Esophagus mucosa (tissue), 1 donor: ENCODE data around the gene MOAP1. TPM values are rescaled to one million over a fixed set of nuclear protein-coding genes. Genes with fewer than 3 reads are reported as not detected.
"Not testable (repeated sequence)": the region's sequence is repeated elsewhere in the genome, so short reads cannot be mapped to it uniquely, and the experiment has no call there.

Source experiments
- ATAC-seq: fragments of 200-7000 bp; cut with Tn5 transposase; one replicate; pipeline ENCODE4 v1.9.1; 2020
- total RNA-seq: library from RNA; stranded (reverse); gene quantifications from one replicate; pipeline ENCODE4 v1.2.4, GENCODE V29; 2023
- donor health status: DM: yes; HTN: yes; CAD: no.

MOAP1 gene
- total RNA-seq, 1 donor from 2014 or later, result 4.6 TPM

- no peak for ATAC-seq
Measured at GRCh38 chr14:93146119-93146518, 38.6 kb downstream of the MOAP1 start.

GRCh38 chr14:93142854-93143652 lies 41.6 kb downstream of the MOAP1 start:
- ATAC-seq, result no peak

- peak; percentile 46 for ATAC-seq
Measured at GRCh38 chr14:93137864-93138263, 46.8 kb downstream of the MOAP1 start.

GRCh38 chr14:93136508-93136907 lies 48.2 kb downstream of the MOAP1 start:
- not testable (repeated sequence) for ATAC-seq

- no peak for ATAC-seq
Measured at GRCh38 chr14:93136009-93136408, 48.7 kb downstream of the MOAP1 start.

GRCh38 chr14:93135399-93135798 lies 49.3 kb downstream of the MOAP1 start:
- ATAC-seq, result no peak

- ATAC-seq, result peak; percentile 73
Measured at GRCh38 chr14:93133464-93133863, 51.2 kb downstream of the MOAP1 start.

GRCh38 chr14:93132472-93133065 lies 52.1 kb downstream of the MOAP1 start:
- peak; percentile 26 for ATAC-seq

Other genes with a start within 250 kb of the MOAP1 start
- 22.1 TPM for gene ITPK1, start 69.0 kb downstream of the MOAP1 start, total RNA-seq
- gene LYSET, start 420 bp upstream of the MOAP1 start, total RNA-seq, result 13.9 TPM
- gene GON7, start 22.2 kb upstream of the MOAP1 start, total RNA-seq, result 9.8 TPM
- 13.4 TPM for gene UBR7, start 22.4 kb upstream of the MOAP1 start, total RNA-seq
- 26.6 TPM for gene BTBD7, start 148.1 kb upstream of the MOAP1 start, total RNA-seq
- not detected for gene COX8C, start 162.3 kb upstream of the MOAP1 start, total RNA-seq
- 0.04 TPM for gene UNC79, start 246.0 kb upstream of the MOAP1 start, total RNA-seq